TTC549 (cell line): Measurements from ENCODE around the gene NBL1.

Experiments used
- FAIRE-seq: peaks from 2 replicates; lab custom pipeline; 2012; peaks lifted over from hg19 to GRCh38; lab: Jason Lieb, UNC

Gene NBL1

DNA sequence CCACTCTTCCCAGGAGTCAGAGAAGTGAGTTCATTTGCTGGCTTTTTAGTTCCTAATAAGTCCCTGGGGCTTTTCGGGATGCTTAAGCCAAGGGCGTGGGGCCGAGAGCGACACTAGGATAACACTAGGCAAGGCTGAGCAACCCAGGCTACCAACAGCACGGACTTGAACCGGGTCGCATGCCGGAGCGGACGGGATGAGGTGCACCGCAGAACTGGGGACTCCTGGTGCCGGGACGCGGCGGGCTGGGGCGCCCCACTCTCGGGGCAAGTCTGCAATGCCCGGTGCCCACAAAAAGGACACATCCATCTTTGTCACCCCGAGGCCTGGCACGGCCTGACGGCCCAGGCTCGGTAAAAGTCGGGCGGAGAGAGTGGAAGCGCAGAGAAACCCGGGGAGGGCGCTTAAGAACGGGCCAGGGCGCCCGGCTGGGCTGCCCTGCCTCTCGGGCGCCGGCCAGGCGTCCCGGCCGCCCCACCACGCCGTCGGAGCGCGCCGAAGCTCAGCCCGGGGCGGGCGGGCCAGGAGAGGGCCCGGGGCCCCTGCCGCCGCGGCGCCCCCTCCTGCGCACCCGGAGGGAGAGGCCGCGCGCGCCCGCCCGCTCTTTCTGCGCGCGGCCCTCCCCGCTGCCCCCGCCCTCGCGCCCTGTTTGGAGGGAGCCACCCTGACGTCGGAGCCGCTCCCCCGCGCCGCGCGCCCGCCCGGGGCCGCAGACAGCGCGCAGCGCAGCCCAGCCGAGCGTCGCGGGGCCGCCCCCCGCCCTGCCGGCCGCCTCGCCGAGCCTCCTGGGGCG is at the start of gene NBL1:
TSS of gene NBL1 (plus strand) at position 710 of the 793 bp plus-strand sequence. CDS start 10,720 bp downstream, outside the sequence.
- no peak for FAIRE-seq

DNA sequence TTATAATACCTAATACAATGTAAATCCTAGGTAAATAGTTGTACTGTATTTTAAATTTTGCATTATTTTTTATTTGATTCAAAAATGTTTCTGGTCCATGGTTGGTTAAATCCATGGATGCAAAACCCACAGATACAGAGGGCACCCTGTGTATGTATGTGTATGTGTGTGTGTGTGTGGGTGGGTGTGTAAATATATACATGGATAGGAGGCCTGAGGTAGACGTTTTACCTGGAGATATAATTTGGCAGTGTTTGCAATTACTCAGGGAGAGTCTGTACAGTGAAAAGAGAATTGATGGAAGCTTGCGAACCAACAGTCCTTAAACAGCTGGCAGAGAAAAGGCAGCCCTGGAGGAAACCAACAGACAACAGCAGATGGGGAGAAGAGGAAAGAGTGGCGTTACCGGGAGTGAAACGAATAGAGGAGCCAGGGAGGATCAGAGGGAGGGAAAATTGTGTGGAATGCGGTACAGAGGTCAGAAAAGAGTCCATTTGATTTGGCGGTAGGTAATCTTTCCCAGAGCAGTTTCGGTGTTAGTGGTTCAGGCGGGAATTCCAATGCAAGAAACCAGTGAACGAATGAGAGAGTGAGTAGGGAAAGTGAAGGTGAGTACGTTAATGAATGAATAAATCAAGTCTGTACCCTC is 47.9 kb upstream of the NBL1 start:
- no peak for FAIRE-seq

GRCh38 chr1:19596714-19597495 is 47.2 kb upstream of the NBL1 start:
- FAIRE-seq: peak; percentile 79

- FAIRE-seq: no peak
Observed at GRCh38 chr1:19597496-19598309, 46.4 kb upstream of the NBL1 start.

DNA sequence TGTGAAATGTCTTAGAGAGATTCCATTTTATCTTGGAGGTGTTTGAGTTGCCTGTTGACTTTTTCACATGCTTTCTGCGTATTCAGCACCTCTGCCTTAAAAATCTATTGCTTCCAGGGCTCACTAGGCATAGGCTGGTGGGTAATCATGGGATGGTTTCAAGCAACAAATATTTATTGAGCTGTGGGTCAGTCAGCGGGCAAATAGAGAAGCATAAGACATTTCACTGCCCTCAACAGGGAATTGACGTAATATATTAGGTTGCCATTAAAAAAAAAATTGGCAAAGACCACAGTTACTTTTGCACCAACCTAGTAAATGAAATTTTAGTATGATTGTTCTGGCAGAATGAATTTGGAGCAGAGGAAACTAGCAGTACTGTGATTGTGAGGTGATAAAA is 44.3 kb upstream of the NBL1 start:
- FAIRE-seq: no peak

DNA sequence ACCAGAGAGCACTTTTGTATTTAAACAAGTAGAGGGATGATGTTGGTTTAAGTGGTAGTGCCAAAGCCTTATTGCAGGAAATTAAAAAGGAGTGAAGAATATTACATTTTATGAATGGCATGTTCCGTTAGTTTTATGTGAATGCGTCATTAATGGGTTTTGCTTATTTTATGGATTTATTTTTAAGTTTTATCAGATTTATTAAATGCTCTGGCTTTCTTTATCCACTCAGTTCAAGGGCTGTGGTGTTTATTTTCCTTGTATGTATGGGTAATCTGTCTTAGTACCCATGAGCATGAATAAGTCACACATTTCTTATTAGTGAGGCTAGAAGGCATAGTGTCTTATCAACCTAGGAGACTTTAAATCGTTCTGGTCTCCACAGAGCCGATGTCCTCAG is 41.6 kb upstream of the NBL1 start:
- FAIRE-seq: no peak

GRCh38 chr1:19605967-19606366 is 38.1 kb upstream of the NBL1 start:
- FAIRE-seq: no peak

DNA sequence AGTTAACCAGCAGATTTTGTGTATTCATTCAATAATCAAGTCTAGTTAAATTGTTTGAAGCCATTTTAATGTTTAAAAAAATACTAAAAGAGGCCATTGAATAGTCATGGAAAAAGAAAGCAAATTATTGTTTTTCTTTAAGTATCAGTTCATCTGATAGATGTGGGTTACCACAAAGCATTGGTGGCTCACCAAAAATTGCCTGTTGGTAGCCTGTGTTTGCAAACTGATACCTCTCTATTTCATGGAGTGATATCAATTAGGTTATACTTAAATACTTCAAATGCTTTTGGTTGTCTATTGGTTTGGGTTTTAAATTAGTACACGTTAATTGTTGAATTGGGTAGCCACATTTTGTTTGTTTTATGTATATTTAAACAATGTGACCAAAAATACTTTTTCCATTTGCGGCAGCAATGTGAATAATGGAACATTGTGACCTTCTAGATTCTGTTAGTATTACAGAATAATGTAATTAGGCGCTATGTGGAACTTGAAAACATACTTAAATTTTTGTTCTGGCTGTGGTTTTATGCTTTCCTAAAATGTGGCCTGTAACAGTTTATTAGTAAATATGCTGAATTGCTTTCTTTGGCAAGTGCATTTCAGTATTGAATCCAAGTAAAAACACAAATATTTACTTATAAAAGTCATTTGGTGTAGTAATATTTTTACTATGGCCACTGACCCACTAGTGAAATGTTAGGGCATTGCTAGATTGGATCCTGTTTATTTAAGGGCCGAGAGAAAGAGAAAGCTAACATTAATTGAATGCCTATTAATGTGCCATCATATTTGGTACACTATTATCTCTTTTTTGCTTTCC is 37.1 kb upstream of the NBL1 start:
- FAIRE-seq: no peak

DNA sequence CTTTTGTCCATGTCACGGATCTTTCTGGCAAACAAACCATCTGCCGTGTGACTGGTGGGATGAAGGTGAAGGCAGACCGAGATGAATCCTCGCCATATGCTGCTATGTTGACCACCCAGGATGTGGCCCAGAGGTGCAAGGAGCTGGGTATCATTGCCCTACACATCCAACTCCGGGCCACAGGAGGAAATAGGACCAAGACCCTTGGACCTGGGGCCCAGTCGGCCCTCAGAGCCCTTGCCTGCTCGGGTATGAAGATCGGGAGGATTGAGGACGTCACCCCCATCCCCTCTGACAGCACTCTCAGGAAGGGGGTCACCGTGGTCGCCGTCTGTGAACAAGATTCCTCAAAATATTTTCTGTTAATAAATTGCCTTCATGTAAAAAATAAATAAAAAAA is 35.9 kb upstream of the NBL1 start:
- no peak for FAIRE-seq

DNA sequence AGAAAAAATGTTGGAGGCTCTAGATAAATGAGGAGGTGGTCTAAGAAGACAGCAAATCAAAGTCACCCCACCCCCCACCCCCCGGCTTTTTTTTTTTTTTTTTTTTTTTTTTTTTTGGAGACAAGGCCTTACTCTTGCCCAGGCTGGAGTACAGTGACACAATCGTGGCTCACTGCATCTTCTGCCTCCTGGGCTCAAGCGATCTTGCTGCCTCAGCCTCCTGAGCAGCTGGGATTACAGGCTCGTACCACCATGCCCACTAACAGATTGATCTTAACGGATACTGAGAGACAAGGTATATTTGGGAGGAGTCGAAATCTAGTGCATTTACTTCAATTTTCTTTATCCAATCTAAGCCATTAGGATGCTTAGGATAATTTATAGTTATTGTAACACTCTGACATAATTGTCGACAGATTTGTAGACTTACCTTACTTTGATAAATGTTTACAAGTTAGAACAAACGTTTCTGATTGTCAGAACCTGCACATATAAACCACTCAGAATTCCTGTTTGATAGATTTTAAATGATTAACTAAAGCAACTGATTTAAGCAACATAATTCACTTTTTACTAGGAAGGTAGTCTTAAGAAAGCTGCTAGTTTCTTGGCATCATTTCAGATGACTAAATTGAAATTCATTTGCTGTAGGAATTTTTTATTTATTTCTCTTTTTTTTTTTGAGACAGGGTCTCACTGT is 33.7 kb upstream of the NBL1 start:
- FAIRE-seq: no peak

DNA sequence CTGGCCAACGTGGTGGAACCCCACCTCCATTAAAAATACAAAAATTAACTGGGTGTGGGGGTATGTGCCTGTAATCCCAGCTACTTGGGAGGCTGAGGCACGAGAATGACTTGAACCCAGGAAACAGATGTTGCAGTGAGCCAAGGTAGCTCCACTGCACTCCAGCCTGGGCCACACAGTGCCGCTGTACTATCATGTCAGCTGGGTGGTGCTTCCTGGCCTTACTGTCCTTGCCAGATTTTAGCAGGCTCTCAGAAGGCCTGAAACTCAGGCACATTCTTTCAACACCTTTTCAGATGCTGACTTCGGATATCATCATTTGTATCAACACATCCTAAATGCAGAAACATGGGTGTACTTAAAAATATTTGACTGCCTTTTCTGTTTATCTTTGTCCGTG is 31.6 kb upstream of the NBL1 start:
- no peak for FAIRE-seq

- FAIRE-seq: no peak
Observed at GRCh38 chr1:19613171-19613703, 30.9 kb upstream of the NBL1 start.

DNA sequence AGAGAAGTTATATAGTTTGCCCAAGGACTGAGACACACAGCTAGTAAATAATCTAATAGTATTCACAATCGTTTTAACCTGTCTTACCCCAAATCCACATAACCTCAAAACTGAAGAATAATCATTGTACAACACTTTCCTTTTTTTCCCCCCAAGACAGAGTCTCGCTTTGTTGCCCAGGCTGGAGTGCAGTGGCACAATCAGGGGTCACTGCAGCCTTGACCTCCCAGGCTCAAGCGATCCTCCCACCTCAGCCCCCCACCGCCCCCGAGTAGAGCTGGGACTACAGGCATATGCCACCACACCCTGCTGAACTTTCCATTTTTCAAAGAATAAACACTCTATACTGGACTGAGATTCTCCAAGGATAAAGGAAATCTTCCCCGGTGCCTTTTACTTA is 28.7 kb upstream of the NBL1 start:
- no peak for FAIRE-seq

DNA sequence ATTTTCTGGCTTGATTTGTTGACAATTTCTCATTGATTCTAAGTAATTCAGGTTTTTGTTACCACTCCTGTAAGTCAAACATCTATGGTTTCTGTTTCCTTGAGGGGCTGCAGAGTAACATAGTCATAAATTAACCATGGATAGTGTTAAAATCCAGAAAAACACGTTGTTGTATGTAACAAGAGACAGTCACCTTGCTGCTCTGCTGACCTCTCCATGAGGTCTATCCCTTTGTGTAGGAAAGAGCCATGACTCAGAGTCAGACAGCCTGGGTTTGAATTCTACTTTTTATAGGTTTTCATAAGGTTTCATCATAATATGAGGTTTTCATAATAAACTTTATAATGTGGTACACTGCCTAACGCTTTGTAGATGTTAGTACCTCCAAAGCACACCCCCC is 27.6 kb upstream of the NBL1 start:
- no peak for FAIRE-seq

- FAIRE-seq: no peak
Observed at GRCh38 chr1:19617376-19617775, 26.7 kb upstream of the NBL1 start.

DNA sequence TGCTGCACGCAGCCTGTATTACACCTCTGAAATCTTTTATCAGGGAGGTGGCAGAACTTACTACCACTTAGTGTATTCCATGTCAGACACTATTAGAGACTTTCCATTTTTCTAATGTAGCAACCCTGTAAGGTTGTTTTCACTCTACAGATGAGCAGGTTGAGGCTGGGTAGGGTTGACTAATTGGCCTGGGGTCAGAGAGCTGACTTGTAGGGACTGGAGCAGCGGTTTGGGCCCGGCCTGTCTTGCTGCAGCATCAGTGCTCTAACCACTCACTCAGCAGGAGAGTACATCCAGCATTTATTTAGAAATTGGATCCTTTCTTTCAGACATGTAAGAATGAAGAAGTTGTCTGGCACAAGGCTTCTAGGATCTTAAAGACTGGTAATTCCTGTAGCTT is 25.7 kb upstream of the NBL1 start:
- no peak for FAIRE-seq

DNA sequence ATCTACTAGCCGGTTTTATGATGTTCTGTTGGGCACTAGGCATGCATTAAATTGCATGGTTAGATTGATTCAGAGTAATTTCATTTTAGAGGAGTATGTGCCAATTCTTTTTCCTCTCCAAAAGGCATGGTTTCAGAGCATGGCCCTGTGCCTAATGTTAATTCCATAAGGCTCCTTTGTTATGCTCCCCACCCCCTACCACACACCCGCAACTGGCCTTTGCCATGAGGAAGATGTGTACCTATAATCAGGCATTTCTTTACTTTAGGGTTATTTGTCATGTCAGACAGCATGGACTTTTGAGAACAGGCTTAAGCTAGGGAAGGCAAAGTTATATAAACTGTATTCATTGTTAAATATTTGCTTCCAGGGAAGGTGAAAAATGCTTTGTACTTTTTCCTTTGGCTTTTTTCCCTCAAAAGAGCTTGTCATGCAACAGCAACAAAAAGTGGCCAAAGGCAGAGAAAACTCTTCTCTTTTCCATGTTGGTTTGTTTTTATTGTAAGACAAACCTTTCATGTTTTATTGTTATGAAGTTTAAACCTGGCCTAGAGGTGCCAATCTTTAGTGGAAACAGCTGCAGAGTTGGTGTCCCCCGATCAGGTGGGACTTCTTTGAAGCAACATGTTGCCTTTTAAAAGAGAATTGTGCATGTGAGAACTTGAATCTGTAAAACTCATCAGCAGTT is 24.3 kb upstream of the NBL1 start:
- no peak for FAIRE-seq

GRCh38 chr1:19620786-19621185 is 23.3 kb upstream of the NBL1 start:
- no peak for FAIRE-seq

DNA sequence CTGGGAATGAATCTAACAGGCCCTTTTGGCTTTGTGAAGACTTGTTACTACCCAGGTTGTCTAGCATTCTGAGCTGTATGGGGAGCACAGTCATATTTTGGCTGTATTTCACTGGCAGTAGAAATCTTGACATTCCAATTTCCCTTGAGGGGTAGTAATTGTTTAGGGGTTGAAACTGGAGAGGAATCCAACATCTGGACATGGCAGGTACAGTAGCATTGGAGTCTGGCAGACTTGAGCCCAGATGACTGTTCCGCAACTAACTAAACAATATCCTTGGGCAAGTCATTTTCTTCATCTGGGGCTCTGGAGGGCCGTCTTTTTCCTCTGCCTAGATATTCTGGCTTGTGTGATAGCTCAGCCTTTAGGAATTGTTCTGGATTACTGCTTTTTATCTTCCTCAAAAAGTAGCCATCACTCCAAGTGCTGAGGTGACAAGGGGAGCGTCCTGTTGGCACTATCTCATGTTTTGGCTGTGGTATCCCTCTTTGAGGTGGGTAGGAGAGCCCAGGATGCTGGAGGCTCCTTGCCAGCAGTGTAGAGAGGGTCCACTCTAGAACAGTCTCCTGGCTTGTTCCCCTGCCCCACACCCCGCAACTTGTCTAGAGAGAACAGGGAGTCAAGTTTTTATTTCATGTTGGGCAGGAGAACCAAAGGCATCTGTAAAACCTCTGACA is 22.7 kb upstream of the NBL1 start:
- FAIRE-seq: no peak
